Measurements from ENCODE around the gene SUPT4H1. TPM values are rescaled to one million over a fixed set of nuclear protein-coding genes. Genes with fewer than 3 reads are reported as not detected.
A peak's percentile ranks its signal among the peaks of the same experiment; 100 is the strongest.

SUPT4H1 gene
- total RNA-seq, 1 donor from 2014 or later, result 40.0 TPM

DNA sequence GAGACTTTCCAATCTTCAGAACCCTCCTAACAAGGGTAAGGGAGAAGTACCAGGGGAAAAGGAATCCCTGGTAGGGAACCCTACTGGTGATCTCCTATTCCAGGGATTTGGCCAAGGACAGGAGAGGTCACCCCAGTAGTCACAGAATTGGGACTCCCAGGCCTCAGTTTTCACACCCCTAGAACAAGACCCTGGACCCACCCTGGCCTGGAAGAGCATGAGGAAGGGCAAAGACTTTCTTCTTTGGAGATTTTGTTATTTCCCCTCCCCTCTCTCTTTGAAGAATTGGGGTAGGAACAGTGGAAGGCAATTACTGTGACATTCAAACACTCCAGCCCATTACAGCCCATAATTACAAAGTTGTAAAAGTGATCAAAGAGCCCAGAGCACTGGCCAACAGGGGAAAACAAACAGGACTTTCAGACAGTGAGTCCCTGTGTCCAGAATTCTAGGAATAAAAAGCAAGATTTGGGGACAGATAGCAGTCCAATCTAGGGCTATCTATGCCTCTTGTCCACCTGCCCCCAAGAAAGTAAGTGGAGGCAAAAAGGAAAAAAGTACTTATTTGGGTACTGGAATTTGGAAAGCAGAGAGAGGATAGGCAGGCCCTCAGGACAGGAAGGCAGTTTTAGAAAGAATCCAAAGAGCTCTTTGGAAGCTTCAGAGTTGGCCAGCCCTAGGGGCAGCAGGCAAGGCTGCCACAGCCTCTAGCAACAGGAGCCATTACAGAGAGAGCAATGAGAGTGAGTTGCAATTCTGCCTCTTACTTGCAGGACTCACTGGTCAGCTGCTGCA is 13.4 kb upstream of the SUPT4H1 start:
- ATAC-seq (no peak), DNase-seq (ENCODE audit: low spot score) (no peak)

DNA sequence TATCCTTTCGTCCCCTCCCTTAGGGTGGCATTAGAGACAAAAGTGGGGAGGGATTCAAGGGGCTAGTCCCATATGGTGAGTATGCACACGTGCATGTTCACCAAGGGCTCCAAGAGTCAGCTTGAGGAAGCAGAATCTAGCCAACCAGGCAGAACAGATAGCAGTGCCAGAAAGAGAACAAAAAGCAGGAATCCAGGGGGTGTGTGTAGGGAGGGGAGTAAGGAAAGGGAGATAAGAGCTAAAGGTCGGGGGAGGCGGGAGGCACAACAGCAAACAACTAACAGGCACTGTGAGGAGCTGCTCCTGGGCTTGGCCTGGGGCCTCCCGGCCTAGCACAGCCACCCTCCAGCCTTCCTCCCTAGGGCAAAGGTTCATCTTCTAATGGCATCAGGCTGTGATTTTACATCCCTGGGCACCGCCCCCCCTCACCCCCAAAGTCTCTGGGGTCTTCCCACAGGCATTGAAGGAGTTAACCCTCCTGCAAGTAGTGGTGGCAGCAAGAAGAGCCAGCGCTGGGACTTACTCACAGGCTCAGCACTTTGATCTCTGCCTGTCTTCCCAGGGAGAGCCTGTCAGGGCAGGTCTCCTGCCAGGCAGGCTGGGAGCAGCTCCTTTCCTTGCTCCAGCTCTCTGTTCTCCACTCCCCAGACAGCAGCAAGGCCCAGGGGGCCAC is 12.4 kb upstream of the SUPT4H1 start:
- ATAC-seq, result peak; percentile 65
- peak; percentile 58 for DNase-seq (ENCODE audit: low spot score)

DNA sequence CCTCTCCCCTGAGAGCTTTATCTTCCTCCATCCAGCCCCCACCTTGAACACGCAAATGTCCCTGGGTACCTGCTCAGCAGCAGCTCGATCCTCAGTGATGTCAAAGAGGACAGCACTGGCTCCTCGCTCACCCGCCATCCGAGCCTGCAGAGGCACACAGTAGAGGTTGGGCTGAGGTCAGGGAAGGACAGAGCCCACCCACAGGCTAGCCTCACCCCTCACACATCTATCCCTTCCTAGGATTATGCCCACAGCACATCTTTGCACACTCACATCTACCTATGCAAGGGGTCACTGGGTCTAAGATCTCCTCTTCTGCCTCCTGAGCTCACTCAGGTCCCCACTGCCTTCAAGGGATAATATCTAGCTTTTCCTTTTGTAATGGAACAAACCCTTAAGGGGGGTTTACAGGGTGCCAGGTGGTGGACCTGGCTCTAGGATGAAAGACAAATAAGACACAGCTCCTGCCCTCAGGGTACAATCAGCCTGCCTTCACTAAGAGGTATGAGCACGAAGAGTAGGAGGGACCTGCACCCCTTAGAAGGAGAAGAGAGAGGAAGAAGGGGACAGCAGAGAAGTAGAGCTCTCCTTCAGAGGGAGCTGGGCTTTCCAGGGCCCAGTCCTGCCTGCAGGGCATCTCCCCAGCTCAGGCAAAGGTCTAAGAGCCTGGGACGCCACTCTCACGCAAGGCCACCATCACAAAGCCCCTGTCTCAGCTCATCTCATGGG is 11.6 kb upstream of the SUPT4H1 start:
- ATAC-seq (no peak), DNase-seq (ENCODE audit: low spot score) (no peak)

DNA sequence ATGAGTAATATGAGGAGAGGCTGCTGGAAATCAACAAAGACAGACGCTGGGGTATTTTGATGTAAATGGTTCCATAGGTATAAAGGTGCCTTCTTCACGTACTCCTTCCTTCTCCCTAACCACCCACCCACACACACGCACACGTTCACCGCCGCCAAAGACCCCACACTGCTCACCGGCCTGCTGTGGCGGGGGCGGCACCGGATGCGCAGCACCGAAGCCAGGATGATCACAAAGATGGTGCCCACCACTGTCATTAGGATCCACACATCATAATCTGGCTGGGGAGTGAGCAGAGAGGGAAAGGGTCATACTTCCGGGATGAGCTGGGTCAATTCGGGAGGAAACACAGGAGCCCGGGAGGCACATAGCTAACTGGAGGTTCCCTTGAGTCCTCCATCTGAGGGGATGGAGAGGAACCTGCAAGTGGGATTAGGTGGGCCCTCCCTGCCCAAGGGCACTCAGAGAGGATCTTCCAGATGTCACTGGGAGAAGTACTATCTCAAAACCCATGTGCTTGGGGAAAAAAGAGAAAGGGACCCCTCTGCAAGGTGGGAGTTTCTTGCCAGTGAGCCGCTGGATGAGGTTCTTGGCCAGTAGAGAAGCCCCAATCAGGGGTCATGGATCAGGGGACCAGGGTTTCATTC is 10.5 kb upstream of the SUPT4H1 start:
- DNase-seq (ENCODE audit: low spot score) (no peak), ATAC-seq (no peak)

DNA sequence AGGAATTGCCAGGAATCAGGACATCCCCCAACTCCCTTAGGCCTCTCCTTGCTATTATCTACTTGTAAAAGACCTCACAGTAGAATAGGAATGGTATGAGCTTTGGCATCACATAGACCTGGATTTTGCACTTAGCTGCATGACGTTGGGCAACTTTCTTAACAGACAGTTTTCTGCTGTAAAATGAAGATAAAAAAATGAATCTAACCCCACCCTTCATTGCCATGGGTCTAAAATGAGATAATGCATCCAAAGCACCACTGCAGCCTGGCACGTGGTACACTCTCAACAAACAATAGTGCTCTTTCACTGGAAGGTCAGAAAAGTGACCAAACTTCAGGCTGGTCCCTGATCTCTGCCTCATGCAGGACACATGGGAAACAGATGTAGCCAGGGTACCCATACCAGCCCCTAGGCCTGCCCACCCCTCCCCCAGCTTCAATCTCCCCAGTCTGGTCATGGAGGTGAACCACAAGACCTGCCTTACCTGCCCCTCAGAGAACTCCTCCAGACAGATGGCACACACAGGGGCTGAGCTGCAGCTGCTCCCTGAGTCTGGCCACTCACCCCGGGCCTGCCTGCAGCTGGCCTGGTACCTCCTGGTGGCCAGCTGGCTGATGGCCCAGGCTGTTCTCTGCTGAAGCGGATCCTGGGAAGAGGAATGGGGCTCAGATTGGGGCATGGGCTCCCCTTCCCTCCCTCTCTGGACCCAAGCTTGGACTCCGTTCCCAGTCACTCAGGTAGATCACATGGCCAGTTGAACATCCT is 8.5 kb upstream of the SUPT4H1 start:
- peak; percentile 53 for ATAC-seq
- no peak for DNase-seq (ENCODE audit: low spot score)

DNA sequence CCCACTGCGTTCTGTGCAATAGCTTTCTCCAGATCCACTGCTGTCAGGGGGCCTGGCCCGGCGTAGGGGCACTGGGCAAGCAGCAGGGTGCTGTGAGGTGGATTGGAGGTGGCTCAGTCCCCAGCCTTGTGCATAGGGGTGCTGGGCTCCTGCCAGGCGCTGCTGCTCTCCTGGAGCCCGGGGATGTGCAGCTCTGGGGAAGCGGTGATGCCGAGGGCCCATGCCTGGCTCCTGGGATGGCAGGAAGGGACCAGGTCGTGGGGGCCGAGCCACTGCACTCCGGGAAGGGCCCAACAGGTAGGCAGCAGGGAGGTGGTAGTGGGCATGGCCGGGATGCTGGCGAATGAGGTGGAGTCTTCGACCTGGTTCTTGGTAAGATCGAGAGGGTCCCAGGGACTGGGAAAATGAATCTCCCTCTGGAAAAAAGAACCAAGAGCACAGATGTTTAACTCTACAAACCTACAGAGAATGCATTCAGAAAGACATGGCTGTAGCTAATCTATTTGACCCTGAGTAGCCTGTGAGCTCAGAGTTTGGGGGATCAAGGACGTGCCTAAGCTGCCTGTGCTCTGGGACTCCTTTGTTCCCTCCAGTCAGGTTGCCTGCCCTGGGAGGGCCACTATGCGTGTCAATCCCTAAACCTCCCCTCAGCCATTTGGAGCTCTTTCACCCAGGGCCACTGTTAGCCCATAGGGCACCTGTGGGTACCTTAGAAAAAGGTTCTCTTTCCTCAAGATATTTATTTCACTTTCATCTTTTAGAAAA is 6.6 kb upstream of the SUPT4H1 start:
- no peak for ATAC-seq
- DNase-seq (ENCODE audit: low spot score), result no peak

DNA sequence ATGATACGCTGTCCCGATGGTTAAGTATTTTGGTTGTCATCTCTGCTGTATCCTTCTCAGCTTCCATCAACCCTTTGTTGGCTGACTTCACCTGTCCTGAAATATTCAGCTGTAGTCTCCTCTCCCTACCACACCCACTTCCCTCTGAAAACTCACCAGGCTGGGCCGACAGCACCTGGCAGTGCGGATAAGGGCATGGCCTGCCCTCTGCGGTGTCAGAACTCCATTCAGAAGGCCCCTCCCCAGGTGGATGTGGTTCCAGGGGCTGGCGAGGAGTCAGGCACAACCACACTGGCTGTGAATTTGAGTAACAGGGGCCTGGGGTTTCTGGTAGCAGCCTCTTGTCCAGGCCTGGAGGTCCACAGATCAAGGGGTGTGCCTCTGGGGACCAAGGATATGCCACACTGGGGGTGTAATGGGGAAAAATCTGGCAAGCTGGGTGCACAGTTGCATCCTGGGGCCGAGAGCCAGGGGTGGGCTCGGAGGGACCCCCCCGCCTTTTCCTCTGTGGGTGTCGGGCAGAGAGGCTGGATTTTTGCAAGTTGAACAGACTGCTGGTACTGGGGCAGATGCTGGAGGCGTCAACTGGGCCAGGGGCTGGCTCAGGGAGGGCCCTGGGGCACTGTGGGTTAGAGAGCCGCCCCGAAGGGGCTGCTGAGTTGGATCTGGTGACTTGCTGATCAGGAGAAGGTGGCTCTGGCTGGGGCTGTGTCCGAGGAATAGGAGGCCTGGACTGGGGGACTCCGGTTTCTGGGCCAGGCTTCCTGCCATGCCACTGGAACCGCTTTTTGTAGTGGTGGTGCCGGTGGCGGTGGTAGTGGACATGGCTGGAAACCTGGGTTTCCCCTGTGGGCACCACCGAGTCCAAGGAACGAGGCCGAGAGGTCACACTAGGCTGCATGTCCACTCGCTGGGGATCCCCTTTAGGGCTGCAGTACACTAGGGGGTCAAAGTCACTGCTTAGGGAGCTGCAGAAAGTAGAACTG is 5.6 kb upstream of the SUPT4H1 start:
- no peak for ATAC-seq
- no peak for DNase-seq (ENCODE audit: low spot score)

DNA sequence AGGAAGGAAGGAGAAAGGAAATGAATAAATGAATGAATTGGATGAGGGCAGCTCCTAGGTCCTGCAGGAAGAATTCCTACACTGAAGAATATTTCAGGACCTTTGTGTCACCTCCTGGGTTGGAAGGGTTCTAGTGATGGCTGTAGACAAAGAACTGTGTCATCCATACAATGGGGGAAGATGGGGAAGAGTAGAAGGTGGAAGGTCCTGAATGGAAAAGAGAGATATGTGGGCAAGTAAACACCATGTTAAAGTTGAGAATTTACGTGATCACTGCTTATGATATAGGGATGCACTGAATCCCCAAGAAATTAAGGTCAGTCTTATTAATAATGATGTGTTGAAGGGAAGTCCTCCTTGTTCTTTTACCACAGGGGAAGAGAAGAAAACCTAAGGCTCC is 4.2 kb upstream of the SUPT4H1 start:
- DNase-seq (ENCODE audit: low spot score) (no peak), ATAC-seq (no peak)

DNA sequence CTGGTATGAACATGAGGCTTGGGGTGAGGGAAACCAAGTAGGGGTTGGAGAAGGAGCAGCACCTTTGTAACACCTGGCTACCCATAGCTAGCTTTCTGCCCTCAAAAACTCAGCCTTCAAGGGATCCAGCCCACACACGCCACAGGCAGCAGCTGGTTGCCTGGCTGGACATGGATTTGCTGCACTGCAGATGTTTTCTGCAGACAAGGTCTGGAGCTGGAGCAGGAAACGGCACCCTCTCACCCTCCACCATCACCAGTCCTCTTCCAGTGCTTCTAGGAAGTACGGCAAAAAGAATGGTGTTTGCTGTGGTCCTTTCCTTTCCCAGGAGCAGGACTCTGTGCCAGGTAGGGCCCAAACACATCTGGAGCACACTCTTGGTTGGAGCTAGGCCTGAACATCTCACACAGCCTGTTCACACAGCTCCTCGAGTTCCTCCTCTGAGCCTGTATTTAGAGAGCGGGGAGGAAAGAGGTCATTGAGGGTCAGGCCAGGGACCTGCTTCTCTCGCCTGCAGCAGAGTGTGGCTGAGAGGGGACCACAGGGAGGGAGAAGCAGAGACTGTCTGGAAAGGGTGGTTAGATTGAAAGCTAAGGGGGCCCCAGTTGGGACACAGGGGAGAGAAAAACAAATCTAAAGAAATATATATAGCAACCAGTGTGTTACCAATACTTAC is 2.7 kb upstream of the SUPT4H1 start:
- ATAC-seq (no peak), DNase-seq (ENCODE audit: low spot score) (no peak)

DNA sequence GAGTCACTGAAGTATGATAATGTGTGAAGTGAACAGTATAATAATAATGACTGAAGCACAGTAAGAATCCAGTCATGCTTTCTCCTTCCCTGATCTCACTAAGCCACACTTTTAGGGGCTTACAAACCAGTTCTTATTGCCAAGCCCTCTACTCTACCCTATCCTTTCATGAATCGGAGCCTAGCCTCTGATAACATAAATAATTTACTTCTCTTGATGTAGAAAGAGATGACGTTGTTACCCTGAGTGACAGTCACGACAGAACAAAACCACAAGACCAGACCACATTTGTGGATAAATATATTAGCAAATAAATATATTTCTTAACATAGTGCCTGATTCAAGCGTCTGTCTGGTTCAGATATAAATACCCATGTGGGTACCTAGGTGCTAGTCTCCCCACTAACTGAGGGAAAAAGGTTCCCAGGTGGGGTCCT is 1.4 kb upstream of the SUPT4H1 start:
- ATAC-seq, result no peak
- no peak for DNase-seq (ENCODE audit: low spot score)

DNA sequence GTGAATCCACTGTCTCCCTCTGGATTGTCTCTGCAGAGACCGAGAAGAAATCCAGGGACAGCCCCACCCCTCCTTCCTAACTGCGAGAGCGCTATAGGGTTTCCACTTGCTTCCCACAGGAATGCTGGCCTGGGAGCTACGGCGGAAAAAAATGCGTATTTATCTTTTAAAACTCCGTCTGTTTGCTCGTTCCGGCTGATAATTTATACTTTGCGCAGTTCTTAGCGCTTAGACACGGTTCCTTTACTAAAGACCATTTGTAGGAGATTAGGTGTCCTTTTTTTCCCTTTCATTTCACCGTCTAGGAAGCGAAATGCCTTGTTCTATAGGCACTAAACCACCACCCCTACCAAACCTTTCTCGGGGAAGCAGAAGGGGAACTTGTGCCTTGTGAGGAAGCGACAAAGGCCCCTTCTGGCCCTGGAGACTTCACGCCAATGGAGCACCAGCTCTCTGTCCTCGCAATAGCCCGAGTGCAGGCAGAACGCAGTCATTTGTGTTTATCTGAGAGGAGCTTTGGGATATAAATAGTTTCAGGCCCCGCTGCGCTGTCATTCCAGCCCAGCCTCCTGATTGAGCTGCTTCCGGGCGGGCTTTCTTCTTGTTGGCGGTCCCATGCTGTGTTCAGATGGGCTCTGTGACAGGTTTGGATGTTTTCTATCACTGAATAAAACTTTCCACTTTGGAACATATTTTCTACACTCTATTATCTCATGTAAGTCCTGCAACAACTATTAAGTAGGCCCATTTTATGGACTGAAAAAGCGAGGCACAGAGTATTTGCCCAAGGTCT is 791 bp upstream of the SUPT4H1 start:
- ATAC-seq (peak; percentile 57), DNase-seq (ENCODE audit: low spot score) (no peak)

DNA sequence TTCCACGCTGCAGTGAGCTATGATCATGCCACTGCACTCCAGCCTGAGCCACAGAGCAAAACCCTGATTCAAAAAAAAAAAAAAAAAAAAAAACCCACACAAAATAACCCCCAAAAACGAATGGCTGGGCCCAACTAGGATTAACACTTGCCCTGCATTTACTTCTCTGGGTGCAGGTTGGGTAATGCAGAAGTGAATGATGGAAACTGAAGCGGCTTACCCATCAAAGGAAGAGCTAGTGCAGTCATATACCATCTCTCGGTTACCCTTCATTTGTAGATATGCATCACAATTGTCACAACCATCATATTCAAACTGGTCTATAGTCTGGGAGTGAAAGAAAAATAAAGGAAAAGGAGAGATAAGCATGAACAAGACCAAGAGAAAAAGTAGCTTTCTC is 819 bp downstream of the SUPT4H1 start:
- ATAC-seq, result no peak
- no peak for DNase-seq (ENCODE audit: low spot score)

DNA sequence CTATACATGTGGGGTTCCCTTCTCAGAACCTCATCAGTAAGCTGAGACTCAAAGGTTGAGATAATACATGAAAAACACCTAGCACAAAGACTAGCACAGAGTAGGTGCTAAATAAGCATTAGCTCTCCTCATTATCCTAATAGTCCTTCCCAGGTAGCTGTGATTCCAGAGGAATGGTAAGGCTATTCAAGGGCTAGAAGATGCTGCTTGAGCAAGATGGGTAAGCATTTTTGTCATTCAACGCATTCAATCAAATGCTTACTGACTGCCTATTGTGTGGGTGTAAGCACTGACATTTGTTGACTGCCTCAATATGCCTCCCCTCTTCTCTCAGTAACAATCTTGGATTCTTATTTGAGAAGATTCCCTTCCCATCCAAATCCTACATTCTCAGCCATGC is 4.0 kb downstream of the SUPT4H1 start:
- no peak for ATAC-seq
- DNase-seq (ENCODE audit: low spot score), result no peak

DNA sequence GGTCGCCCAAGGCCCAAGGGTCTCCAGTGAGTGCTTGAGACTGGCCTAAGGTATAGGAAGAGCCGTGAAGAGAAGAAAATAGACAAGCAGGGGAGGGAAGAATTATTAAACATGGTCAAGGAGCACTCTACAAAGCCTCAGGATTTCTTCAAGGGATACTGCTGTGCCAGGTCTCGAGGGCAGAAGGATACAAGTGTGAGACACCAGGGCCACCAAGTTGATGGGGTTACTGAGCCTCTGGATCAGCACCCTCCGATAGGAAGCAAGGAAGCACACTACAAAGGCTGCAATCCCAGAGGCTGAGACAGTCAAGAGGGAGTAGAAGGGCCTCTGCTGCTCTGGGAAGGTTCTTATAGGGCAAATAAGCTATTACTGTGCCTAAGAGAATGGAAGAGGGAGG is 6.5 kb downstream of the SUPT4H1 start:
- ATAC-seq (no peak), DNase-seq (ENCODE audit: low spot score) (no peak)

DNA sequence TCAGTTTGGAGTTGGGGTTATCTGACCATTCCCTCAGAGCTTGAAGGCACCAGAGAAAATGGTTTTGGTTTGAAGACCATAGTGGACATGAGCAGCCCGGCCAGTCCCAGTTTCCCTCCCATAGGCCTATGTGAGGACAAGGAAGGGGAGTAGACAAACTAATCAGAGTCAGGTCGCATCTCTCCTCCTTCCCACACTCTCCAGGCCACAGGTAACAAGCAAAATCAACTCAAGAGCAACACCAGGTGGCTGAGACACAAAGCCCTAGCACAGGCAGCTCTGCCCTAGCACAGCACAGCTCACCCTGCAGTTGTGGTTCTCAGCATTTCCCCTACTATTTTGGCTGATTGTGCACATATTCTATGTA is 7.2 kb downstream of the SUPT4H1 start:
- DNase-seq (ENCODE audit: low spot score) (no peak), ATAC-seq (no peak)

DNA sequence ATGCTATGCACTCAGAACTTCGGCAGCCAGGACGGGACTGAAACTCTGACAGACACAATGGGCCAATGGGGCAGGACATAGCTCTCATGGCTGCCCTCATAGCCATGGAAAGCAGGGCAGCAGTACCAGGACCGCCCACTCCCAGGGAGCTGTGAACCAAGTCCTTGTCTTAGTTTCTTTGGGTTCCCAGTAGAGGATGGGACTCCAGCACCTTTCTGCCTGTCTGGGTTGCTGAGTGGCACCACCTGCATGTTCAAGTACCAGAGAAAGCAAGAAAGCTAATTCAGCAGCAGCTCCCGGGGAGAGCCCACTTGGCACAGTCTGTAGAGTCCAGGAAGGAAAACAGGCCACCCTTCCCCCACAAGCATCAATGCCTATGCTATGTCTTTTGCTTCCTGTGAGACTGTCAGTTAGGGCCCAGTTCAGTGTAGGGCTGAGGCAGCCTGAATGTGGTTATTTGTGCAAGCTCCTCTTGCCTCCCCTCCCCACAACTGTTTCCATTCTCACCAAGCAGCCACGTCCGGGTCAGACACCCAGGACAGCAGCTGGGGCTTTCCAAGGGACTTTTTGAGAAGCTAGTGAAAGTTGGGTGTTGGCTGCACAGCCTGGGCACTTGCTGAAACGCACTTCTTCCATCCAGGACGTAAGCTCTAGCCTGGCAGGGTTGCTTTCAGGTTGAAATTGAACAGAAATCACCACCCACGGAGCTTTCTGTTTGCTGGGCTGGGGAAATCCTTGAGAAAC is 7.8 kb downstream of the SUPT4H1 start:
- DNase-seq (ENCODE audit: low spot score) (no peak), ATAC-seq (peak; percentile 44)

DNA sequence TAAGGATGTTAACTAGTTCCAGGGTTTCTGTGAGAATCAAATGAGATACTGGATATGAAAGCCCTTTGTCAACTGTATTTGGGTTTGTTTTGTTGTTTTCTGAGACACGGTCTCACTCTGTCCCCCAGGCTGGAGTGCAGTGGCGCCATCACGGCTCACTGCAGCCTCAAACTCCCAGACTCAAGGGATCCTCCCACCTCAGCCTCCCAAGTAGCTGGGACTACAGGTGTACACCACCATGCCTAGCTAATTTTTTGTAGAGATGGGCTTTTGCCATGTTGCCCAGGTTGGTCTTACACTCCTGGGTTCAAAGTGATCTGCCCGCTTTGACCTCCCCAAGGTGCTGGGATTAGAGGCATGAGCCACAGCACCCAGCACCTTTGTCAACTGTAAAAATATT is 8.9 kb downstream of the SUPT4H1 start:
- no peak for DNase-seq (ENCODE audit: low spot score)

More for the DNA sequence above, 8.9 kb downstream of the SUPT4H1 start:
- ATAC-seq, result no peak
